CMK (cell line): Measurements from ENCODE around the gene STK26.
"Not testable (repeated sequence)": the region's sequence is repeated elsewhere in the genome, so short reads cannot be mapped to it uniquely, and the experiment has no call there.

Experiments
- DNase-seq: peaks from one replicate; pipeline ENCODE4 v3.0.0-alpha.2; 2010; ENCODE audit warnings: low read depth

Gene STK26

GRCh38 chrX:132022967-132023895 lies at the start of gene STK26:
Gene STK26 (plus strand): TSS chrX:132023302. CDS start chrX:132023618, 316 bp downstream.
- no peak for DNase-seq

GRCh38 chrX:131975851-131976250 lies 47.3 kb upstream of the STK26 start:
- no peak for DNase-seq

- no peak for DNase-seq
Measured at GRCh38 chrX:131977619-131978018, 45.5 kb upstream of the STK26 start.

- DNase-seq, result no peak
Measured at GRCh38 chrX:131979116-131979515, 44.0 kb upstream of the STK26 start.

- no peak for DNase-seq
Measured at GRCh38 chrX:131985526-131986049, 37.5 kb upstream of the STK26 start.

GRCh38 chrX:131987252-131987651 lies 35.9 kb upstream of the STK26 start:
- no peak for DNase-seq

- no peak for DNase-seq
Measured at GRCh38 chrX:131988236-131988635, 34.9 kb upstream of the STK26 start.

GRCh38 chrX:132001127-132001526 lies 22.0 kb upstream of the STK26 start:
- no peak for DNase-seq

- no peak for DNase-seq
Measured at GRCh38 chrX:132004728-132005127, 18.4 kb upstream of the STK26 start.

GRCh38 chrX:132009350-132009749 lies 13.8 kb upstream of the STK26 start:
- DNase-seq, result no peak

- DNase-seq, result not testable (repeated sequence)
Measured at GRCh38 chrX:132010213-132010612, 12.9 kb upstream of the STK26 start.

- no peak for DNase-seq
Measured at GRCh38 chrX:132015875-132016274, 7.2 kb upstream of the STK26 start.

GRCh38 chrX:132016628-132017430 lies 6.3 kb upstream of the STK26 start:
- DNase-seq, result no peak

- DNase-seq, result no peak
Measured at GRCh38 chrX:132017431-132018185, 5.5 kb upstream of the STK26 start.

- DNase-seq, result no peak
Measured at GRCh38 chrX:132022198-132022966, 720 bp upstream of the STK26 start.

- DNase-seq, result no peak
Measured at GRCh38 chrX:132023896-132024386, 839 bp downstream of the STK26 start.

GRCh38 chrX:132025041-132025440 lies 1.9 kb downstream of the STK26 start:
- no peak for DNase-seq

- DNase-seq, result no peak
Measured at GRCh38 chrX:132030264-132030663, 7.2 kb downstream of the STK26 start.

GRCh38 chrX:132031867-132032266 lies 8.8 kb downstream of the STK26 start:
- DNase-seq, result no peak

GRCh38 chrX:132033166-132033565 lies 10.1 kb downstream of the STK26 start:
- DNase-seq, result no peak

- DNase-seq, result no peak
Measured at GRCh38 chrX:132034648-132035047, 11.5 kb downstream of the STK26 start.
